Fibroblast of mammary gland (primary cell): Measurements from ENCODE around the gene SCCPDH.
"Not testable (repeated sequence)": the region's sequence is repeated elsewhere in the genome, so short reads cannot be mapped to it uniquely, and the experiment has no call there.

Experiments
- DNase-seq: peaks from one replicate; pipeline ENCODE4 v3.0.0-alpha.2; 2010; ENCODE audit warnings: low read depth
- H3K4me3 ChIP-seq: 2 replicates; pipeline ENCODE4 v1.5.1; 2011; ENCODE audit warnings: low read depth, mild to moderate bottlenecking, low read length, moderate library complexity; ENCODE audit not compliant: control insufficient read depth
- TF ChIP-seq, protein P1 (sequence below): conservative IDR thresholded peaks from 2 replicates; pipeline ENCODE4 v1.5.1; 2011; ENCODE audit warnings: low read depth, low read length, inconsistent platforms; ENCODE audit not compliant: control insufficient read depth, insufficient read depth

Gene SCCPDH

DNA sequence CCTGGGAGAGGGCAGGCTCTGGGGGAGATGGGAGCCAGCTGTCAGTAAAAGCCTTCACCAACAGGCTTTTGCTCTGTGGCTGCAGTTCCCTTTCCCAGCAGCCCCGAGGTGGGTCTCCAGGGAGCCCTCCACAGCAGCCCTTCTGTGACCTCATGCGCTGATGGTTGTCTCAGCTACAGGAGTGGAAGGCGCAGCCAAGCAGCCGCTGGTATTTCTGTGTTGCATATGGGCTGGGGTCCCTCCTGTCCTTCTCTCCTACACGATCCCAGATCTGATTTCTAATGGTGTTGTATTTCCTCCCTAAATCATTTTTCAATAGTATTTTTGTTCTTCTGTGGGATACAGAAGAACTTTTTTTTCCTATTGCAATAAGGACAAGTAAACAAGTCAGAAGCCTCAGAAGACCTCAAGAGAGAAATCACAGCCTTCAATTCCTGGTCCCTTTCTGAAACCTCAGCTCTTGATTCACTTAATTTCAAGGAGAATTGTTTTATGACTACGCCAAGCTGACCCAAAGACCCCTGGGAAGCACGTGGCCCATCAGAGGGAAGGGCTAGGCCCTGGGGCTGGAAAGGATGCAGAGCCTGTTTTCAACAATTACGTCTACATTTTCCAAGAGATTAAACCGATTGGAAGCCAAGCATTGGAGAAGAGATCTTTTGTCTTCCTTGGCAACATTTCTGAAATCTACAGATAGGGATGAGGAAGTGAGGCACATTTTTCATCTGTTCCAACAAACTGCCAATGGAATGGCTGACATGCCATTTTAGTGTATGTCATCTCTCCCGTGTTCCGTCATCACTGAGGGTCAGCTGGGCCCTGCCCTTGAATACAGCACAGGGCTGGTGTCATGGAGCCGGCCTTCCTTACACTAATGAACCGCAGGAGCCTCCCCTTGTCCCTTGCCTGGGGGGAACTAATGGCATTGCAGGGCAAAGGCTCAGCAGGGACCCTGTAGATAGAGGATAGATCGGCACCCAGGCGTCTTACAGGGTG lies 42.0 kb upstream of the SCCPDH start:
- no peak overlapping the region for H3K4me3 ChIP-seq
- DNase-seq: peak; percentile 25
- TF ChIP-seq, protein P1, sequence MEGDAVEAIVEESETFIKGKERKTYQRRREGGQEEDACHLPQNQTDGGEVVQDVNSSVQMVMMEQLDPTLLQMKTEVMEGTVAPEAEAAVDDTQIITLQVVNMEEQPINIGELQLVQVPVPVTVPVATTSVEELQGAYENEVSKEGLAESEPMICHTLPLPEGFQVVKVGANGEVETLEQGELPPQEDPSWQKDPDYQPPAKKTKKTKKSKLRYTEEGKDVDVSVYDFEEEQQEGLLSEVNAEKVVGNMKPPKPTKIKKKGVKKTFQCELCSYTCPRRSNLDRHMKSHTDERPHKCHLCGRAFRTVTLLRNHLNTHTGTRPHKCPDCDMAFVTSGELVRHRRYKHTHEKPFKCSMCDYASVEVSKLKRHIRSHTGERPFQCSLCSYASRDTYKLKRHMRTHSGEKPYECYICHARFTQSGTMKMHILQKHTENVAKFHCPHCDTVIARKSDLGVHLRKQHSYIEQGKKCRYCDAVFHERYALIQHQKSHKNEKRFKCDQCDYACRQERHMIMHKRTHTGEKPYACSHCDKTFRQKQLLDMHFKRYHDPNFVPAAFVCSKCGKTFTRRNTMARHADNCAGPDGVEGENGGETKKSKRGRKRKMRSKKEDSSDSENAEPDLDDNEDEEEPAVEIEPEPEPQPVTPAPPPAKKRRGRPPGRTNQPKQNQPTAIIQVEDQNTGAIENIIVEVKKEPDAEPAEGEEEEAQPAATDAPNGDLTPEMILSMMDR: no peak

DNA sequence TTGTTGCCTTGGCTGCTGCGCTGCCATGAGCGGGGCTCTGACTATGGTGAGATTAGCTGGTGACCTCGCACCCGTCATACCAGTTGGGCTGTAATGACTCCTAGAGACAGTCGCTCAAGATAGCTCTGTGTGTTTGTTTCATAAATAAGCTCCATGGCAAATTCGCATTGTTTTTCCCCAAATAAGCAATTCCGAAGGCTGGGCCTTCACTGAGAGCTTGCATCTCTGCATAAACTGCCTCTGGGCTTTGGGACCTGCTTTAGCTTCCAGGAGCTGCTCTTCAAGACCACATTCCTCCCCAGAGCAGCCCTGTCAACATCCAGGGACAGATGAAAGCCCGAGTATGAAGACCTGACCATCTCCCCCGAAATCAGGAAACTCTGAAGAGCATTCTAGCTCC lies 40.7 kb upstream of the SCCPDH start:
- H3K4me3 ChIP-seq: no peak overlapping the region
- DNase-seq: no peak
- TF ChIP-seq, protein P1: no peak

DNA sequence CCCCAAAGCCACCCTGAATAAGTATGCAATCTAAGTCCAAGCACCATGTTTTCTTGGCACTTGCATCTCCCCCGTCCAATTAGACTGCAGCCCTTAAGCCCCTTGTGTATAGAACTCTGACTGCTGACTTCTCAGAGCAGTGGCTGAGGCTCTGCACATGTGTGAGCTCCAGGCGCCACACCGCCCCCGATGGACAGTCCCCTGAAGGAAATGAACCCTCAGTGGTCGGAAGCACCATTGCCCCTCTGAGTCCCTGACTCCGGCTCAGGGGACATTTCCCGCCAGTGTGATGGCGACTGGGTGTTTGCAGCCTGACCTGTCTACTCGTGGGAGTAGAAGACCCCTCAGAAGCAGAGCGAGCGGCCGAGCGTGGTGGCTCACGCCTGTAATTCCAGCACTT lies 37.2 kb upstream of the SCCPDH start:
- no peak for DNase-seq

DNA sequence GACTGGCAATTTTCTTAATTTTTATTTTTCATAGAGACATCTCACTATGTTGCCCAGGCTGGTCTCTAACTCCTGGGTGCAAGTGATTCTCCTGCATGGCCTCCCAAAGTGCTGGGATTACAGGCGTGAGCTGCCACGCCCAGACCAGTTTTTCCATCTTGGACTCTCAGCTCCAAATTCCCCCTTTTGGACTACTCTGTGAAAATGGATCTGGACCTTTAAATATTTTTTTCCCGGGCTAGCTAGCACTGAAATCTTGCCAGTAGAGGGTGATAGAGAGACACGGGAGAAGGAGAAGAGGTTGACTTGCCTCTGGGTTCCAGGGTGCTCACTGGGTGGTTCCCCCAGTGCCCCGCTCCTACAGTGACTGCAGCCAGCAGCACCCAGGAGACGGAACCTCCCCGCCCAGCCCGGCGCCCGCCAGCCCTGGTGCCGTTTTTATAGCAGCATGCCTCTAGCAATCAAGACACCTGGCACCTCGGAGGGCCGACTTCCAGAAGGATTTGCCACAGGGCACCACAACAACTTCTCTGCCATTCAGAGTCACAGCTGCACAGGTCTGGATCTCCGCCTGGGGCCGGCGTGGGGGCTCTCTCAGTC lies 34.7 kb upstream of the SCCPDH start:
- peak overlapping the region; percentile 43 for H3K4me3 ChIP-seq
- peak; percentile 75 for DNase-seq

More for the DNA sequence above, 37.2 kb upstream of the SCCPDH start:
- no peak overlapping the region for H3K4me3 ChIP-seq
- TF ChIP-seq, protein P1: no peak

DNA sequence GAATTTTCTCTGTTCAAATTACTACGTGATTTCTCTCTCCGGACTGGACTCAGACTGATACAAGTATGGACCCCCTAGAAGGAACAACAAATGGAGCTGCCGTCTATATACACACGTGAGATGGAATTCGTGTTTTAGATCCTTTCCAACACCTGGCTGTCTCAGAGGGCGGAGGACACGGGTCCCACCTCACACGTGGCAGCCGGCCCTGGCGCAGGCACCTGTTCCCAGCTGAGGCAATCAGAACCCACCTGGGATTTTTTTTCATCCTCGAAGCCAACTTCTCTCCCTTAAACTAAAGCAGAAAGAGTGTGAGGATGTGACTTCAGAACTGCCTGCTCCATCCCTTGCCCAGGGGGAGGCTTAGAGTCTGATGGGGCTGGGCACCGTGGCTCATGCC lies 34.1 kb upstream of the SCCPDH start:
- TF ChIP-seq, protein P1: no peak
- no peak overlapping the region for H3K4me3 ChIP-seq
- no peak for DNase-seq

More for the DNA sequence above, 34.7 kb upstream of the SCCPDH start:
- TF ChIP-seq, protein P1: peak; percentile 86

DNA sequence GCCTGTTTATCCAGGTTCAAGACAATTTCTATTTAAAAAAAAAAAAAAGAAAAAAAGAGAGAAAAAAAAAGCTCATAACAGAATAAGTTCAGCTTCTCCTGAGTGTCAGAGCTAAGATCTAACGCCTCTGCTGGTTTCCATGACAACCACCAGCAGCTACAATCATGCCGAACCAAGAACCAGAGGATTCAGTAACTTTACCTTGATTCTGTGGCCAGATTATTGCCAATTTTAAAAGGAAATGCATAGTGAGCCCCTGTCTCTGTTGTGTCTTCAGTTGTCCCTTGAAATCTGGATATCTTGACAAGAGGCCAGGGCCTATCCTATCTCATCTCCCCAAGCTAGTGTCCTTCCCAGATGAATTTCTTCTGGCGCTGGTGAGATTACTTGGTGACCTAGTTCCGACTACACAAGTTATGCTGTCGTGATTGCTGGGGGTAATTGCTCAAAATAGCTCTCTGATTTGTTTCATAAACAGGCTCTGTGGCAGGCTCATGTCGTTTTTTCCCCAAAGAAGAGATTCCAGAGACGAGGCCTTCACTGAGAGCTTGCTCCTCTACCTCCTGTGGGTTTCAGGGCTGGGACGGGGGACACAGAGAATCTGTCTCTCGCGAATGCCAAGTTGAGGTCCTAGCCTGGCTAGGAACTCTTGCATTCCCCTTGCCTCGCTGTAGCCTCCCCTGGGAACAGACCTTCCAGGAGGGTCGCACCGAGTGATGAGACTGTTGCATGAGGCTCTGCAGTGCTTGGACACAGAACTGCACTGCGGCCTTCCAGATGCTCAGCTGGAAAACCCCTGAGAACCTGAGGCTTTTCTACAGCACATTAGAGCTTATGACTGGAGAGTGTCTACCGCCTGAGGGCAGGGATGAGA lies 32.4 kb upstream of the SCCPDH start:
- TF ChIP-seq, protein P1: no peak
- no peak overlapping the region for H3K4me3 ChIP-seq
- DNase-seq: peak; percentile 27

DNA sequence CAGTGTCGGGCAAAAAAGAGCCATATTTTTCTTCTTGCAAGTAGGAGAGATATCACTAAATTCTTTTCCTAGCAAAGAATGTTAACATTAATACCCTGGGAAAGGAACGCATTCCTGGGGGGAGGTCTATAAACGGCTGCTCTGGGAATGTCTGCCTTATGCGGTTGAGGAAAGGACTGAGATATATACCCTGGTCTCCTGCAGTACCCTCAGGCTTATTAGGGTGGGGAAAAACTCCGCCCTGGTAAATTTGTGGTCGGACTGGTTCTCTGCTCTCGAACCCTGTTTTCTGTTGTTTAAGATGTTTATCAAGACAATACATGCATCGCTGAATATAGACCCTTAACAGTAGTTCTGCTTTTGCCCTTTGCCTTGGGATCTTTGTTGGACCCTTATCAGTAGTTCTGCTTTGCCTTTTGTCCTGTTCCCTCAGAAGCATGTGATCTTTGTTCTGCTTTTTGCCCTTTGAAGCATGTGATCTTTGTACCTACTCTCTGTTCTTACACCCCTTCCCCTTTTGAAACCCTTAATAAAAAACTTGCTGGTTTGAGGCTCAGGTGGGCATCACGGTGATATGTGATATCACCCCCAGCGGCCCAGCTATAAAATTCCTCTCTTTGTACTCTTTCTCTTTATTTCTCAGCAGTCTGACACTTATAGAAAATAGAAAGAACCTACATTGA lies 29.9 kb upstream of the SCCPDH start:
- not testable (repeated sequence) for H3K4me3 ChIP-seq, DNase-seq
